Mononuclear cell (primary cell): ENCODE measurements around the gene VPS13C. TPM values are rescaled to one million over a fixed set of nuclear protein-coding genes. Genes with fewer than 3 reads are reported as not detected.
A peak's percentile ranks its signal among the peaks of the same experiment; 100 is the strongest.

Experiments
- H3K27me3 ChIP-seq: 2 replicates; pipeline ENCODE4 v1.6.0; 2011; ENCODE audit warnings: low read length, control low read depth; ENCODE audit not compliant: insufficient read depth
- H3K4me1 ChIP-seq: 2 replicates; pipeline ENCODE4 v1.5.1; 2011; ENCODE audit warnings: mild to moderate bottlenecking, low read length, control low read depth; ENCODE audit not compliant: insufficient read depth
- H3K4me3 ChIP-seq: 2 replicates; pipeline ENCODE4 v1.5.1; 2011; ENCODE audit warnings: mild to moderate bottlenecking, low read length, moderate library complexity
- H3K9me3 ChIP-seq: 2 replicates; pipeline ENCODE4 v1.5.1; 2011; ENCODE audit warnings: low read depth, mild to moderate bottlenecking, control low read depth, low read length
- total RNA-seq: library from RNA; depleted of rRNA; stranded (reverse); fragments of >200 nt; gene quantifications from one replicate; pipeline ENCODE4 v1.2.3, GENCODE V29; 2012

Gene VPS13C, protein sequence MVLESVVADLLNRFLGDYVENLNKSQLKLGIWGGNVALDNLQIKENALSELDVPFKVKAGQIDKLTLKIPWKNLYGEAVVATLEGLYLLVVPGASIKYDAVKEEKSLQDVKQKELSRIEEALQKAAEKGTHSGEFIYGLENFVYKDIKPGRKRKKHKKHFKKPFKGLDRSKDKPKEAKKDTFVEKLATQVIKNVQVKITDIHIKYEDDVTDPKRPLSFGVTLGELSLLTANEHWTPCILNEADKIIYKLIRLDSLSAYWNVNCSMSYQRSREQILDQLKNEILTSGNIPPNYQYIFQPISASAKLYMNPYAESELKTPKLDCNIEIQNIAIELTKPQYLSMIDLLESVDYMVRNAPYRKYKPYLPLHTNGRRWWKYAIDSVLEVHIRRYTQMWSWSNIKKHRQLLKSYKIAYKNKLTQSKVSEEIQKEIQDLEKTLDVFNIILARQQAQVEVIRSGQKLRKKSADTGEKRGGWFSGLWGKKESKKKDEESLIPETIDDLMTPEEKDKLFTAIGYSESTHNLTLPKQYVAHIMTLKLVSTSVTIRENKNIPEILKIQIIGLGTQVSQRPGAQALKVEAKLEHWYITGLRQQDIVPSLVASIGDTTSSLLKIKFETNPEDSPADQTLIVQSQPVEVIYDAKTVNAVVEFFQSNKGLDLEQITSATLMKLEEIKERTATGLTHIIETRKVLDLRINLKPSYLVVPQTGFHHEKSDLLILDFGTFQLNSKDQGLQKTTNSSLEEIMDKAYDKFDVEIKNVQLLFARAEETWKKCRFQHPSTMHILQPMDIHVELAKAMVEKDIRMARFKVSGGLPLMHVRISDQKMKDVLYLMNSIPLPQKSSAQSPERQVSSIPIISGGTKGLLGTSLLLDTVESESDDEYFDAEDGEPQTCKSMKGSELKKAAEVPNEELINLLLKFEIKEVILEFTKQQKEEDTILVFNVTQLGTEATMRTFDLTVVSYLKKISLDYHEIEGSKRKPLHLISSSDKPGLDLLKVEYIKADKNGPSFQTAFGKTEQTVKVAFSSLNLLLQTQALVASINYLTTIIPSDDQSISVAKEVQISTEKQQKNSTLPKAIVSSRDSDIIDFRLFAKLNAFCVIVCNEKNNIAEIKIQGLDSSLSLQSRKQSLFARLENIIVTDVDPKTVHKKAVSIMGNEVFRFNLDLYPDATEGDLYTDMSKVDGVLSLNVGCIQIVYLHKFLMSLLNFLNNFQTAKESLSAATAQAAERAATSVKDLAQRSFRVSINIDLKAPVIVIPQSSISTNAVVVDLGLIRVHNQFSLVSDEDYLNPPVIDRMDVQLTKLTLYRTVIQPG (N-terminal part only)
- total RNA-seq = 162 TPM

DNA sequence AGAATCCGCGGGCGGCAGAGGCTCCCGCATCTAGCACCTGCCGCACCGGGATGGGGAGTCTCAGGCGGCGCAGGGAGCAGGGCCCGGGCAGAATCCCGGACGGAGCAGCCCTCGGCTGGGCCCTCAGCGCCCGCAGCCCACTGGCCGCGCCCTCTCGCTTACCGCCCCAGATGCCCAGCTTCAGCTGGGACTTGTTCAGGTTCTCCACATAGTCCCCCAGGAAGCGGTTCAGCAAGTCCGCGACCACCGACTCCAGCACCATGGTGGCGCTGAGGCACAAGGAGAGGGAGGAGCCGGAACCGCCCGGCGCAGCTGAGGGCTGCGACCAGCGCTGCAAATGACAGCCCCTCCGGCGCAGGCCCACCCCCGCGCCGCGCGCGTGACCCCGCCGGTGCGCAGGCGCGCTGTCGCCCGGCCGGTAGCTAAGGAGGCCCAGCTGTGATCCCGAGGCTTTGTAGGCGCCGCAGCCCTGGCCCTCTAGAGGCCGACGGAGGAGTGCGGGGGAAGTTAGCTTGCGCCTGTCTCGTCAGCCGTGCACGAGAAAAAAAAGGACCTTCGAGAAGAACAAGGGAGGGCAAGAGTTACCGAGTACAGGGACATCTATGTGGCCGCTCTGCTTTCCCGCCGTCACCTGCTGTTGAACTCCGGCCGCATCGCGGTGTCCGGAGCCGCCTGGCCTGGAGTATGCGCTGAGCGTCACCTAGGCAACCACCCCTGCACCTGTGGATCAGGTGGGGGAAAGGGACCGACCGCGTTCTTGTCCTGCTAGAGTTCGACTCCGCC is at the start of gene VPS13C:
VPS13C (minus strand) TSS at position 335 of the 783 bp plus-strand sequence; CDS start at position 262, 73 bp downstream.
- peaks cover 32% of the 10 kb centered on the region for H3K4me1 ChIP-seq
- peaks cover 19% of the 10 kb centered on the region for H3K27me3 ChIP-seq
- H3K9me3 ChIP-seq = no peaks in the 10 kb centered on the region
- H3K4me3 ChIP-seq = peak within 1 kb of the TSS; percentile 94

DNA sequence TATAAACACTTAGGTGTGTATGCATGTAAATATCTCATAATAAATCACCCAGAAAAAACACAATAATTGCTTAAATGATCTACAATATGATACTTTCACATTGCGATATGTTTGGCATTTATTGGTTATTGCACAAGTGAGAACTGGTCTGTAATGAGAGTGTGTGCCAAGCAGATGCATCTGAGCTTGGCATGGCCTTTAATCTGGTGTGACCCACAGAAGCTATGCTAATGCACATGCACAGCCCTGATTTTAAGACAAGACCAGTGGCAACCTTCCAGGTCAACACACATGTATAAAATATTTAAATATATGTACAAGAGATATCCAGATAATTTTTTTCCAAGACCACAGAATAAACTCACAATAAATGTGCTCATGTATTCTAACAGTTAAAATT is 49.2 kb upstream of the VPS13C start:
- Histone ChIP-seq H3K9me3 (no peaks in the 10 kb centered on the region), H3K4me1 (no peaks in the 10 kb centered on the region), H3K4me3 (no peak overlapping the region), H3K27me3 (no peaks in the 10 kb centered on the region)

DNA sequence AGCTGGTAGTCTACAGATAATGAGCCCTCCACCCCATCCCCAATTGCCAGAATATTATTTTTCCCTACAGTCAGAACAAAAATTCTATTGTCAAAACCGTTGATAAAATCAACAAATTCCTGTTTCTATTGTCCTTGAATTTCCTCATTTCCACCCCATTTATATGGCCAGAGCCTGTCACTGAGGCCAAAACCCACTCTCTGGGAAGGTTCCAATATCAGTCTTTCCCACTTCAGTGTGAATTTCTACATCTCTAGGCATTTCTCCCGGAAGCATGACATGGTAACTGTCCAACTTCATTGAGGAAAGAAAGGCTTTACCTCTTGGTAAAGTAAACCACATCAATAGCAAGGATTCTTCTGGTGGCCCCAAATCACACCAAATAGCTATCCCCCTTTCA is 48.2 kb upstream of the VPS13C start:
- Histone ChIP-seq H3K9me3 (no peaks in the 10 kb centered on the region), H3K4me1 (no peaks in the 10 kb centered on the region), H3K4me3 (no peak overlapping the region), H3K27me3 (no peaks in the 10 kb centered on the region)

DNA sequence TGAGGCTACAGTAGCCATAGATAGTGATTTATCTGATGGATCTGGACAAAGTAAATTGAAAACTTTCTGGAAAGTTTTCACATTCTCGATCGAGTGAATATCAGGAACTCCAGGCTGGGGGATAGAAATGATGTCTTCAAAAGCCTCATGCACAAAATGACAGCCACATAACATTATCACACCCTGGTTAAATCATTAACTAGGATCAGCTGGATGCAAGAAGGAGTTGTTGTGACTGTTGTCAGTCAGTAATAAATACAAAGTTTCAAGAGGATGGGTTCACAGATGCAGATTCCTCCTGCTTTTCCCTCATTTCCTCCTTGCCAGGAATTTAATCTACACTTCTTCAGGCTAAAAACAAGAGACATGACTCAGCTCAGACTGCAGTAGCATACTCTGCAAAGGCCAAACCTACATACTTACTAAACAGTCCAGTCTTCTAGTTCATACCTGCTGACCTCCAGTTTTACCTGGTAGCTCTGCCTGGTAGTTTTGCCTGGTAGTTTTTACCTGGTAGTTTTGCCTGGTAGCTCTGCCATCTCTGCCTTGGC is 47.4 kb upstream of the VPS13C start:
- H3K4me3 ChIP-seq = no peak overlapping the region
- no peaks in the 10 kb centered on the region for H3K27me3 ChIP-seq
- no peaks in the 10 kb centered on the region for H3K4me1 ChIP-seq
- H3K9me3 ChIP-seq = no peaks in the 10 kb centered on the region

DNA sequence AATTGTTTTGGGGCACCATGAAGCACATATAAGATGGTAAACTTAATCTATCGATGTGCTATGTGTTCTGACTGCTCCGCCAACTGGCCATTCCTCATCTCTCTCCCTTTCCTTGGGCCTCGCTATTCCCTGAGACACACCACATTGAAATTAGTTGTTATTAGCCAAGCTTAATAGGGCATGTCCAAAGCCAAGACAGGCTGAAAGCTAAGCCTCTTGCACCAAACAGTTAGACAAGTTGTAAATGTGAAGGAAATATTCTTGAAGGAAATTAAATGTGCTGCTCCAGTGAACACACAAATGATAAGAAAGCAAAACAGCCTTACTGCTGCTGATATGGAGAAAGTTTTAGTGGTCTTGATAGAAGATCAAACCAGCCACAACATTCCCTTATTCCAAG is 45.8 kb upstream of the VPS13C start:
- no peaks in the 10 kb centered on the region for H3K4me1 ChIP-seq
- no peaks in the 10 kb centered on the region for H3K9me3 ChIP-seq
- H3K4me3 ChIP-seq = no peak overlapping the region
- no peaks in the 10 kb centered on the region for H3K27me3 ChIP-seq

DNA sequence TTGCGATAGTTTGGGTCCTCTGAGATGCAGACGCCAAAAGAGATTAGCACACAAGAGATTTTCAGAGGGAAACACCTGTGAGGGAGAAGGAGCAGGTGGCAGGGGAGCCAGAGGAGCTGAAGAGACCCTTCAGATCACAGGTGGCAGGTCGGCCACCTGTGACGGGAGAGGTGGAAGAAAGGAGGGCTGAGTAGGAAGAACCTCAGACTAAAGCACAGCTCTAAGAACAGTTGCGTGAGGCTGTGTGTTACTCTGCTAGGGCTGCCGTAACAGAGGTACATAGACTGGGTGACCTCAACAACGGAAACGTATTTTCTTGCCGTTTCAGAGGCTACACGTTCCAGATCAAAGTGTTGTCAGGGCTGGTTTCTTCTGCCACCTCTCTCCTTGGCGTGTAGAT is 45.0 kb upstream of the VPS13C start:
- Histone ChIP-seq H3K4me3 (no peak overlapping the region), H3K4me1 (no peaks in the 10 kb centered on the region), H3K27me3 (no peaks in the 10 kb centered on the region), H3K9me3 (no peaks in the 10 kb centered on the region)

DNA sequence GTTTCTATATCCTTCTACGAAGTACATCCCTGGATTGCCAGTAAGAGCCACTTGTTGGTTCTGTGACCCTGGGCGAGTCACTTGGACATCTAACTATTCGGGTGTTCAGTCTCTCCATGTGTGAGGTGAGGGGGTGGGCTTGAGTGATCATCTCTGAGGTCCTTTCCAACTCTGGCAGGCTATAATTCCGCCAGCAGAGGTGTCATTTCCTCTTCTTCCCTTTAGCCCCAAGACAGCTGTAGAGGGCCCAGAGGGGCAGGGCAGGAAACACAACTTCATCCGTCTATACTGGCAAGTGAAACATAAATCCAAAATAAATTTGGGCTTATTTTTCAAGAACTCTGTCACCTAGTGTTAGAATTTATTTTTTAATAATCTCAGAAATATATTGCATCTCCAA is 44.6 kb upstream of the VPS13C start:
- Histone ChIP-seq H3K4me3 (no peak overlapping the region), H3K9me3 (no peaks in the 10 kb centered on the region), H3K27me3 (no peaks in the 10 kb centered on the region), H3K4me1 (no peaks in the 10 kb centered on the region)

DNA sequence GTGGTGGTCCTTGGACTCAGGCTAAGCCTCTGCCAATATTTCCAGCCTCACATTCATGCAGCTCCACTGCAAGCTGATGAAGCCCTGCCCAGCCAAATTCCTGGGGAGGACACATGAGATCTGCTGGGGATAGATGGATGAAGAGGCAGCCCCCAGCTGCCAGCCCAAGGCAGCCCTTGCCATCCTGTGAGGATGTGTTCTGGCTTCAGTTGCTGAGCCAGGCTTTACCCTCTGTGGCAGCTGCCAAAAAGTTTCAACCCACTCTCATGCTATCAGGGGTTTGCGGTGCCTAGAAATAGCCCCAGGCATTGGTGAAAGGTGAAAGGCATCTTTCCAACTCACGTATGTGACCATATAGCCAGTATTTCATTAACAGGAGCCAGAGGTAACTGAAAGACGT is 44.2 kb upstream of the VPS13C start:
- H3K4me3 ChIP-seq = no peak overlapping the region
- peaks cover under 1% of the 10 kb centered on the region for H3K27me3 ChIP-seq
- no peaks in the 10 kb centered on the region for H3K9me3 ChIP-seq
- H3K4me1 ChIP-seq = no peaks in the 10 kb centered on the region

DNA sequence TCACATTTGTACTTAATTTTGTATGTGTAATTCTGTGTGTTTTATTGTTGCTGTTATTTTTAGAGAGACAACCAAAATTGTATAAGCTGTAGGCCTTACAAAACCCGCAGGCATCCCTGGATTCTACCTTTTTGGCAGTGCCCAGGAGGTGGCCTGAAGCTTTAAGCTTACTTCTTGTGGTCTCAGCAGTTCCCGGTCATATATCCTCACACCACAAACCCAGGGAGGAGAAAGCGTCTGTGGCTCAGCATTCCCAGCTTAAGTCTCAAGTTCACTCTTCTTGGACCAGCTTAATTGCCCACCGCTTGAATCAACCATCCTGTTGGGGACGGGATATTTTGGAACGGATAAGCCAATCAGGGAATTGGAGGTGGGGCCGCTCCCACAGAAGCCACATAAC is 43.2 kb upstream of the VPS13C start:
- no peaks in the 10 kb centered on the region for H3K9me3 ChIP-seq
- H3K4me3 ChIP-seq = no peak overlapping the region
- no peaks in the 10 kb centered on the region for H3K4me1 ChIP-seq
- H3K27me3 ChIP-seq = peaks cover 5% of the 10 kb centered on the region

DNA sequence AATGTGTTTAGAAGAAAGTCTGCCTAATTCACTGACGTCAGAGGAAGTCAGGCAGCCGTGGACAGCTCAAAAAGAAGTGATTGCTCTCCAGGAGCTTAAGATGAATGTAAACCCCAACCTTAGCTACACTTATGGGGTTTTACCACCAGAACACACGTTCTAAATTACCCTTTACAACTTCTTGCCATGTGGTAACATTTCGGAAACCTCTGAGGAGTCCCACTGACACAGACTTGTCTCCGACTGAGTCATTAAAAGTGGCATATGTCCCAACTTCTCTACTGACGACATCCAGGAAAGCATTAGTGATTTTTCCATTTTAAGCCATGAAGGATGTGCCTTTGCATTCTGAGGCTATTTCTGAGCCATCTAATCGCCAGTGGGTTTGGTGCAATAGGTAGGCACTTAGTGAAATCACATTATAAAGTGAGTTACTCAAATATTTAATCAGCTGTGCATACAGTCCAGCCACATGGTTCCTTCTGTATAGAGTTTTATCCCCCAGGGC is 38.9 kb upstream of the VPS13C start:
- Histone ChIP-seq H3K9me3 (no peaks in the 10 kb centered on the region), H3K27me3 (peaks cover 5% of the 10 kb centered on the region), H3K4me3 (no peak overlapping the region), H3K4me1 (no peaks in the 10 kb centered on the region)

DNA sequence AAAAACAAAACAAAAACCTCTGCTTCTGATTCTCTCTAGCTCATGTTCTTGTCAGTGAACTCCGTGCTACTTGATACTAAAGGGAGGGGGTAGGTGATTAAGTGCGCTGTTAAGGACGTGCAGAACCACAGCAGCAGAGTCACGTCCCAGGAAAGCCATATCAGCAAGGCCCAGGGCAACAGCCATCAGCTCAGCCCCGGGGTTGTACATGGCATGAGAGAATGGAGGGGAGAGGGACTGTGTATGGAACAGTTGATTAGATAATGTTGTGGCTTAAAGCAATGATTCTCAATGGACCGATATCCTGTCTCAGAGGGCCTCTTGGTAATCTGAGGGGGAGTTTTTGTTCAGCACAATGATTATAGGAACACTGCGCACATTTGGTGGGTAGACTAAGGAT is 34.1 kb upstream of the VPS13C start:
- no peak overlapping the region for H3K4me3 ChIP-seq
- H3K4me1 ChIP-seq = no peaks in the 10 kb centered on the region
- H3K9me3 ChIP-seq = no peaks in the 10 kb centered on the region
- peaks cover 5% of the 10 kb centered on the region for H3K27me3 ChIP-seq

DNA sequence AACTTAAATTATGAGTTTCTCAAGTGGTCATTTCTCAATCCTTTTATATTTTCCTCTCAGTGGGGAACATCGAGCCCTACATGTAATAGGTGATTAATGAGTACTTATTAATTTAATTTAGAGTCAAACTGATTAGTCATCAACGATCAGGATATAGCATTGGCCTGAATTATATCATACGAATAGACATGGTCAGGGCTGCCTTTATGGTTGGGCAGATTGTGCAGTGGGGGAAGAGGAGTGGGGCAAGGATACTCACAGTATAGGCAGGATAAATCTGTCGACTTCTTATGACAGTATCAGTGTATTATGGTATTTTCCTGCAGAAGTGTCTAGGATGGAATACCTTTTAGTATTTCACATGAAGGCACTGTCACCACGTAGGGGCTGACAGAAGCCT is 33.6 kb upstream of the VPS13C start:
- Histone ChIP-seq H3K4me3 (no peak overlapping the region), H3K27me3 (no peaks in the 10 kb centered on the region), H3K9me3 (no peaks in the 10 kb centered on the region), H3K4me1 (no peaks in the 10 kb centered on the region)

DNA sequence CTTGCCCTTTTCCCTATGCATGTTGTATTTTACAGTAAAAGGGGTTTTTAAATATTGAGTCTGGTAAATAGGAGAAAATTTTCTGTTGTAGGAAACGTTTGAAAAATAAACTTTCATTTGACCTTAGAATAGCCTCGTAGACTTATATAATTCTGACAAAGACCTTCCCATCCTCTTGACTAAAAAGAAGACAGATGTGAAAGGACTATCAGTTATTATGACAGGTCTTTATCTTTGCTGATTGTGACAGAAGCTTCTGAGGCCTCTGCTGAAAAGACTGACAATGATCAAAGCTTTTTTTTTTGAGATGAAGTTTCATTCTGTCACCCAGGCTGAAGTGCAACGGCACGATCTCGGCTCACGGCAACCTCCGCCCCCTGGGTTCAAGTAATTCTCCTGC is 30.7 kb upstream of the VPS13C start:
- Histone ChIP-seq H3K4me1 (no peaks in the 10 kb centered on the region), H3K27me3 (no peaks in the 10 kb centered on the region), H3K9me3 (no peaks in the 10 kb centered on the region), H3K4me3 (no peak overlapping the region)

DNA sequence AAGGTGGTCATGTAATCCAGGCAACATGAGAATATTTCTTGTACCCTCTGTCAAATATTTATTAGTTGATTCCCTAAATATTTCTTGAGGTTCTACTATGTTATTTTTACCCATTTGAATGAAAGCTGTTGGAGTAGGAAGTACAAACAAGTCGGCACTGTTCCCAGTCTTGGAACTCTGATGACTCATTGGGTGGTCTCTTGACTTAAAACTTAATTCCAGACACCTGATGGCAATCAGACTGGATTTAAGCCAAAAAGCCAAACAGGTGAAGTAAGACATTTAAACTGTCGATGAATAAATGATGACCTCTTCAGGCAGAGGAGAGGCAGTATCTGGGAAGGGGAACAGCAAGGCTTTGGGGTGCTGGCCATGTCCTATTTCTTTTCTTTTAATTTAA is 29.4 kb upstream of the VPS13C start:
- no peak overlapping the region for H3K4me3 ChIP-seq
- H3K9me3 ChIP-seq = no peaks in the 10 kb centered on the region
- no peaks in the 10 kb centered on the region for H3K27me3 ChIP-seq
- H3K4me1 ChIP-seq = no peaks in the 10 kb centered on the region
